GM18870 (cell line): ENCODE results near the gene CD22.

Source experiments
- ATAC-seq: cut with Tn5 transposase; IDR thresholded peaks from one replicate; pipeline ENCODE4 v1.9.1; 2021; ENCODE audit warnings: moderate library complexity; ENCODE audit not compliant: unreplicated experiment

CD22 gene

DNA sequence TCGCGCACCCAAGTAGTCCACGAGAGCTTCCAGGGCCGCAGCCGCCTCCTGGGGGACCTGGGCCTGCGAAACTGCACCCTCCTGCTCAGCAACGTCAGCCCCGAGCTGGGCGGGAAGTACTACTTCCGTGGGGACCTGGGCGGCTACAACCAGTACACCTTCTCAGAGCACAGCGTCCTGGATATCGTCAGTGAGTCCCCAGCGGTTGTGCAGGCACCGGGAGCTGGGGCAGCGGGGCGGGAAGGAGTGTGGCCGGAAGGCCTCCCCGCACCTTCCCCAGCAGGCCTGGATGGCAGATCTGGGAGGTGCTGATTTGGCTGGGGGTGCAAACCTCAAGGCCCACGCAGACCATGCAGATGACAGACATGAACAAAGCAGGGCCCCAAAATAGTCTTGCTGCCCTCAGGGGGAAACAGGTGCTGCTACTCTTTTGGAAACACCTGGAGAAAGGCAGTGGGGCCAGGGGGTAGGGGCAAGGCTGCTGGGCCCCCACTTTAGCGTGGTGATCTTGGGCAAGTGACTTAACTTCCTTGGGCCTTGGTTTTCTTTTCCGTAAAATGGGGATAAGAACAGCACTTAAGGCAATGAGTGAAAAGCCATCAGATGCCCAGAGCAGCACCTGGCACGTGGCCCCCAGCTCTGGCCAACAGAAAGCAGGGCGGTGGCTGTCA lies 33.1 kb upstream of the CD22 start:
- ATAC-seq = no peak

GRCh38 chr19:35296644-35297514 lies 32.1 kb upstream of the CD22 start:
- no peak for ATAC-seq

DNA sequence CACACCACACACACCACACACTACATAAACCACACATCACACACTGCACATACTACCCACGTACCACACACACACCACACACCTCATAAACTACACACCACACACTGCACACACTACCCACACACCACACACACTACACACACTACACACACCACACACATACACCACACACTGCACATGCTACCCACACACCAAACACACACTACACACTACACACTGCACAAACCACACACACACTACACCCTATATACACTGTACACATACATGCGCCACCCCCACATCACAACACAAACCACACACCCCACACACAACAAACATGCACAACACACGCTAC lies 31.5 kb upstream of the CD22 start:
- no peak for ATAC-seq

DNA sequence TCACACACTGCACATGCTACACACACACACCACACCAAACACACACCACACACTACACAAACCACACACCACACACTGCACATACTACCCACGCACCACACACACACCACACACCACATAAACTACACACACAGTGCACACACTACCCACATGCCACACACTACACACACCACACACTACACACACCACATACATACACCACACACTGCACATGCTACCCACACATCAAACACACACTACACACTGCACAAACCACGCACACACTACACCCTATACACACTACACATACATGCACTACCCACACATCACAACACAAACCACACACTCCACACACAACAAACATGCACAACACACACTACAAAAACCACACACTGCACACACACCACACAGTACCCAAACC lies 31.1 kb upstream of the CD22 start:
- no peak for ATAC-seq

- no peak for ATAC-seq
These were observed 30.4 kb upstream of the CD22 start for GRCh38 chr19:35298561-35298972.

- no peak for ATAC-seq
These were observed 29.3 kb upstream of the CD22 start for GRCh38 chr19:35299523-35300338.

DNA sequence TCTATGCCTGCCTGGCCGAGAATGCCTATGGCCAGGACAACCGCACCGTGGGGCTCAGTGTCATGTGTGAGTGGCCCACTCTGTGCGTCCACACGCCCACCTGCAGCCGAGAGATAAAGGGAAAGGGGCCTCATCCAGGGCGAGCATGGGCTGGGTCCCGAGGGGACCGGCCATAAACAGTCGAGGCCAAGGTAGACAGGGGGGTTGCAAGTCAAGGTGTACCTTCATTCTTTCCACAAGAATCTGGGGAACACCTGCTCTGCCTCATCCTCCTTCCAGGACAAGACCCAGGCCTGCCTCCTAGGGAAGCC lies 28.7 kb upstream of the CD22 start:
- ATAC-seq = no peak

DNA sequence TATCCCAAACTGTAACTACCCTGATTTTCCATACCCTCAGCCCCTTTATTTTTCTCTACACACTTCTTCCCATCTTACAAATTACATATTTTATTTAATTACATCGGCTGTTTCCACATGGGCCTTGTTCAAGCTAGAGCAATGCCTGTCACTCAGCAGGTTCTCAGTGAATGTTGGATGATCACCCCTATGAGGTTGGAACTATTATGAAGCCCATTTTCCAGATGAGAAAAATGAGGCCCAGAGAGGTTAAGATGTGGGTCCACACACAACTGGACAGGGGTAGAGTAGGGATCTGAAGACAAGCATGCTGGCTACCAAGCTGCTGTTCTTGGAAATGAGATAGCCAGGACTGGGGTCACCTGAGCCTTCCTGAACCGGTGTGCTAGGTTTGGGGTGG lies 27.0 kb upstream of the CD22 start:
- no peak for ATAC-seq

DNA sequence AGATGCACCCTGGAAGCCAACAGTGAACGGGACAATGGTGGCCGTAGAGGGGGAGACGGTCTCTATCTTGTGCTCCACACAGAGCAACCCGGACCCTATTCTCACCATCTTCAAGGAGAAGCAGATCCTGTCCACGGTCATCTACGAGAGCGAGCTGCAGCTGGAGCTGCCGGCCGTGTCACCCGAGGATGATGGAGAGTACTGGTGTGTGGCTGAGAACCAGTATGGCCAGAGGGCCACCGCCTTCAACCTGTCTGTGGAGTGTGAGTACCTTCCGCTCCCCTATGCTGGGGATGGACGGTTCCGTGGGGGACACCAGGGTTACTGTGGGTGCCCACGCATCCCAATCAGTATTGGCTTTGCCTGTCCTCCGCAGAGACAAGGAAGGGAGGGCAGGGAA lies 26.5 kb upstream of the CD22 start:
- ATAC-seq = no peak

- no peak for ATAC-seq
These were observed 25.6 kb upstream of the CD22 start for GRCh38 chr19:35303357-35303915.

- no peak for ATAC-seq
These were observed 25.0 kb upstream of the CD22 start for GRCh38 chr19:35304036-35304435.

GRCh38 chr19:35305181-35305580 lies 23.8 kb upstream of the CD22 start:
- no peak for ATAC-seq

GRCh38 chr19:35306473-35307246 lies 22.3 kb upstream of the CD22 start:
- ATAC-seq = no peak

DNA sequence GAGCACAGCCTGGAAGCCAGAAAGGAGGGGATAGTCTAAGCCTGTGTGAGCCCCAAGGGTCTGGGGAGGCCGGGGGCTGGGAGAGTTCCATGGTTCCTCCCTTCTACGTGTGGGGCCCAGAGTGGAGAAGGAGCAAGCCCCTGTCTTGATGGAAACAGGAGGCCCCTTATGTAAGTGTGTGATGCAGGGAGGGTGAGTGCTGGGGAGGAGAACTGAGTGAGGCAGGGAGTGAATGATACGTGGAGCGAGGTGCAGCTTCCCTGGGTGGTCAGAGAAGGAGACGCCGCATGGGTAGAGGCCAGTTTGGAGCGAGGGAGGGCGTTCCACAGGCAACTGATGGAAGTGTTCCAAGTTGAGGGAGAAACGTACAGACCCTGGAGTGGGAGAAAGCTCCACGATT lies 21.1 kb upstream of the CD22 start:
- ATAC-seq = no peak

- no peak for ATAC-seq
These were observed 20.1 kb upstream of the CD22 start for GRCh38 chr19:35308910-35309309.

- no peak for ATAC-seq
These were observed 19.3 kb upstream of the CD22 start for GRCh38 chr19:35309481-35310279.

GRCh38 chr19:35310331-35310730 lies 18.7 kb upstream of the CD22 start:
- no peak for ATAC-seq

DNA sequence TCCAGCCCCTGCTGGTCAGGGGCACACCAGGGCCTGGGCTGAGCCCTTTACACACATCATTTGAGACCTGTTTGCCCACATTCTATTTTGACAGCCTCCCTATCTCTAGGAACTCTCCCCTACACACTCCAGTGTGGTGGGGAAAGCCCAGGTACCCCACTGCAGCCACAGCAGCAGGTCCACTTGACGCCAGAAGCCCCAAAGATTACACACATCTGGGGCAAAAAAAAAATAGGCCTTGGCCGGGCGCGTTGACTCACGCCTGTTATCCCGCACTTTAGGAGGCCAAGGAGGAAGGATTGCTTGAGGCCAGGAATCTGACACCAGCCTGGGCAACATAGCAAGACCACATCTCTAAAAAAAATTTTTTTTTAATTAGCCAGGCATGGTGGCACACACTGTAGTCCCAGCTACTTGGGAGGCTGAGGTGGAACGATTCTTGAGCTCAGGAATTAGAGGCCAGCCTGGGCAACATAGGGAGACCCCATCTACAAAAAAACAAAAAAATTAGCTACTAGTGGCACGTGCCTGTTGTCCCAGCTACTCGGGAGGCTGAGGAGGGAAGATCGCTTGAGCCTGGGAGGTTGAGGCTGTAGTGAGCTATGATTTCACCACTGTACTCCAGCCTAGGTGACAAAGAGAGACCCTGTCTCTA lies 18.0 kb upstream of the CD22 start:
- no peak for ATAC-seq

- ATAC-seq = no peak
These were observed 16.9 kb upstream of the CD22 start for GRCh38 chr19:35311901-35312665.
